ENCODE measurements around the gene CPNE7. TPM values are rescaled to one million over a fixed set of nuclear protein-coding genes. Genes with fewer than 3 reads are reported as not detected.

CPNE7 gene
- total and polyA plus RNA-seq, 7 experiments from 2014 or later, result 0.39 to 5.2 TPM; not detected in 5

GRCh38 chr16:89638455-89638854 is 62.9 kb downstream of the CPNE7 start:
- H3K27ac Mint-ChIP-seq, result no peak overlapping the region
- intact Hi-C loops (cut with micrococcal nuclease), result no loop called here
- ATAC-seq, result no peak
- DNase-seq, result no peak
- H3K27me3 ChIP-seq (ENCODE audit: control insufficient read depth in 2 of 2, insufficient read depth in 2 of 2, low read length in 2 of 2), result no peaks in the 10 kb centered on the region
- no peaks in the 10 kb centered on the region for H3K9me3 ChIP-seq (ENCODE audit: control insufficient read depth in 2 of 3, low read length in 3 of 3)
- H3K4me1 ChIP-seq (ENCODE audit: control insufficient read depth in 2 of 2, insufficient read depth in 2 of 2, low read length in 2 of 2), result no peaks in the 10 kb centered on the region
- no peaks in the 10 kb centered on the region for H3K9me3 Mint-ChIP-seq
- no peaks in the 10 kb centered on the region for H3K36me3 Mint-ChIP-seq
- no peaks in the 10 kb centered on the region for H3K36me3 ChIP-seq (ENCODE audit: control insufficient read depth in 2 of 3, insufficient read depth in 3 of 3, low read length in 3 of 3)
- no peaks in the 10 kb centered on the region for H3K27me3 Mint-ChIP-seq
- peaks cover 0 to 10% (median 7%) of the 10 kb centered on the region in 7 donors for H3K4me1 Mint-ChIP-seq
- ChIA-PET CTCF (no interaction called here), POLR2A (interaction anchor here (0.5 kb wide), 1 partner anchor 239 kb away, joined by 5 read pairs; no protein-coding TSS in a partner anchor)
- no peak overlapping the region for H3K27ac ChIP-seq (ENCODE audit: low read depth, low read length)
- no peak overlapping the region for H3K4me3 Mint-ChIP-seq
- H3K4me3 ChIP-seq (ENCODE audit: low read length), result no peak overlapping the region

GRCh38 chr16:89639385-89639784 is 63.8 kb downstream of the CPNE7 start:
- H3K27ac Mint-ChIP-seq, result peak overlapping the region in 1 of 9 donors; percentile 33
- intact Hi-C loops (cut with micrococcal nuclease), result no loop called here
- CTCF ChIA-PET, result no interaction called here

GRCh38 chr16:89641458-89642119 is 66.0 kb downstream of the CPNE7 start:
- Histone ChIP-seq H3K27me3 (ENCODE audit: control insufficient read depth in 2 of 2, insufficient read depth in 2 of 2, low read length in 2 of 2) (no peaks in the 10 kb centered on the region), H3K4me3 (ENCODE audit: low read length) (no peak overlapping the region), H3K4me1 (ENCODE audit: control insufficient read depth in 2 of 2, insufficient read depth in 2 of 2, low read length in 2 of 2) (no peaks in the 10 kb centered on the region), H3K27ac (ENCODE audit: low read depth, low read length) (no peak overlapping the region), H3K36me3 (ENCODE audit: control insufficient read depth in 2 of 3, insufficient read depth in 3 of 3, low read length in 3 of 3) (peaks cover 0 to 29% (median 16%) of the 10 kb centered on the region in 3 experiments), H3K9me3 (ENCODE audit: control insufficient read depth in 2 of 3, low read length in 3 of 3) (no peaks in the 10 kb centered on the region)
- Mint-ChIP-seq H3K36me3 (peaks cover 0 to 4% (median 0%) of the 10 kb centered on the region in 5 donors), H3K9me3 (no peaks in the 10 kb centered on the region), H3K27ac (peak overlapping the region in 1 of 9 donors; percentile 78), H3K4me1 (peaks cover 0 to 10% (median 7%) of the 10 kb centered on the region in 7 donors), H3K4me3 (peak overlapping the region in 8 of 10 donors; percentile 48 to 85 (median 74)), H3K27me3 (no peaks in the 10 kb centered on the region)
- ChIA-PET POLR2A (interaction anchor here (0.6 to 1.2 kb wide), 3 partner anchors 45 to 424 kb away, joined by 3 read pairs; partner anchors contain the start of genes CDK10 and ZNF778), CTCF (interaction anchor here (0.7 to 1.2 kb wide), 4 partner anchors 10 to 329 kb away, joined by 3 to 5 read pairs (median 4); no protein-coding TSS in a partner anchor)
- intact Hi-C loops (cut with micrococcal nuclease), result loop anchor here (1.0 to 5.0 kb wide), 4 partner anchors 67 to 308 kb away; partner anchors contain the start of gene RPL13 (in 1 of the 2)
- DNase-seq (no peak), ATAC-seq (no peak)

More at GRCh38 chr16:89639385-89639784, 63.8 kb downstream of the CPNE7 start:
- Mint-ChIP-seq H3K4me3 (no peak overlapping the region), H3K4me1 (peaks cover 0 to 10% (median 7%) of the 10 kb centered on the region in 7 donors), H3K27me3 (no peaks in the 10 kb centered on the region), H3K36me3 (no peaks in the 10 kb centered on the region), H3K9me3 (no peaks in the 10 kb centered on the region)
- Histone ChIP-seq H3K4me3 (ENCODE audit: low read length) (no peak overlapping the region), H3K4me1 (ENCODE audit: control insufficient read depth in 2 of 2, insufficient read depth in 2 of 2, low read length in 2 of 2) (no peaks in the 10 kb centered on the region), H3K27ac (ENCODE audit: low read depth, low read length) (no peak overlapping the region), H3K27me3 (ENCODE audit: control insufficient read depth in 2 of 2, insufficient read depth in 2 of 2, low read length in 2 of 2) (no peaks in the 10 kb centered on the region), H3K9me3 (ENCODE audit: control insufficient read depth in 2 of 3, low read length in 3 of 3) (no peaks in the 10 kb centered on the region), H3K36me3 (ENCODE audit: control insufficient read depth in 2 of 3, insufficient read depth in 3 of 3, low read length in 3 of 3) (peaks cover 0 to 6% (median 0%) of the 10 kb centered on the region in 3 experiments)
- POLR2A ChIA-PET, result no interaction called here
- ATAC-seq, result no peak
- DNase-seq, result no peak

GRCh38 chr16:89642574-89642973 is 67.0 kb downstream of the CPNE7 start:
- Mint-ChIP-seq H3K27me3 (no peaks in the 10 kb centered on the region), H3K4me3 (no peak overlapping the region), H3K4me1 (peaks cover 0 to 10% (median 7%) of the 10 kb centered on the region in 7 donors), H3K27ac (no peak overlapping the region), H3K9me3 (no peaks in the 10 kb centered on the region), H3K36me3 (peaks cover 0 to 8% (median 0%) of the 10 kb centered on the region in 5 donors)
- no peak overlapping the region for H3K27ac ChIP-seq (ENCODE audit: low read depth, low read length)
- intact Hi-C loops (cut with micrococcal nuclease), result loop anchor here in 1 of 2 donors (5.0 kb wide), 1 partner anchor 80 kb away; the partner anchor contains the start of gene RPL13
- H3K27me3 ChIP-seq (ENCODE audit: control insufficient read depth in 2 of 2, insufficient read depth in 2 of 2, low read length in 2 of 2), result no peaks in the 10 kb centered on the region
- H3K4me1 ChIP-seq (ENCODE audit: control insufficient read depth in 2 of 2, insufficient read depth in 2 of 2, low read length in 2 of 2), result no peaks in the 10 kb centered on the region
- H3K4me3 ChIP-seq (ENCODE audit: low read length), result no peak overlapping the region
- DNase-seq (no peak), ATAC-seq (no peak)
- ChIA-PET CTCF (interaction anchor here (1.2 kb wide), 1 partner anchor 109 kb away, joined by 5 read pairs; no protein-coding TSS in a partner anchor), POLR2A (interaction anchor here (1.2 kb wide), 1 partner anchor 44 kb away, joined by 3 read pairs; the partner anchor contains the start of gene CDK10)
- H3K9me3 ChIP-seq (ENCODE audit: control insufficient read depth in 2 of 3, low read length in 3 of 3), result no peaks in the 10 kb centered on the region
- H3K36me3 ChIP-seq (ENCODE audit: control insufficient read depth in 2 of 3, insufficient read depth in 3 of 3, low read length in 3 of 3), result peaks cover 0 to 36% (median 21%) of the 10 kb centered on the region in 3 experiments

- Mint-ChIP-seq H3K4me3 (no peak overlapping the region), H3K27ac (peak overlapping the region in 1 of 9 donors; percentile 32), H3K27me3 (no peaks in the 10 kb centered on the region), H3K4me1 (peaks cover 0 to 10% (median 7%) of the 10 kb centered on the region in 7 donors), H3K9me3 (no peaks in the 10 kb centered on the region), H3K36me3 (peaks cover 0 to 10% (median 0%) of the 10 kb centered on the region in 5 donors)
- Histone ChIP-seq H3K27me3 (ENCODE audit: control insufficient read depth in 2 of 2, insufficient read depth in 2 of 2, low read length in 2 of 2) (no peaks in the 10 kb centered on the region), H3K9me3 (ENCODE audit: control insufficient read depth in 2 of 3, low read length in 3 of 3) (no peaks in the 10 kb centered on the region), H3K4me3 (ENCODE audit: low read length) (no peak overlapping the region), H3K4me1 (ENCODE audit: control insufficient read depth in 2 of 2, insufficient read depth in 2 of 2, low read length in 2 of 2) (no peaks in the 10 kb centered on the region), H3K27ac (ENCODE audit: low read depth, low read length) (no peak overlapping the region), H3K36me3 (ENCODE audit: control insufficient read depth in 2 of 3, insufficient read depth in 3 of 3, low read length in 3 of 3) (peaks cover 0 to 41% (median 21%) of the 10 kb centered on the region in 3 experiments)
- CTCF ChIA-PET, result no interaction called here
- intact Hi-C loops (cut with micrococcal nuclease), result loop anchor here in 1 of 2 donors (5.0 kb wide), 1 partner anchor 82 kb away; the partner anchor contains the start of gene RPL13
- DNase-seq (no peak), ATAC-seq (no peak)
- POLR2A ChIA-PET, result no interaction called here
These were observed 68.3 kb downstream of the CPNE7 start for GRCh38 chr16:89643769-89644300.

- no peaks in the 10 kb centered on the region for H3K27me3 ChIP-seq (ENCODE audit: control insufficient read depth in 2 of 2, insufficient read depth in 2 of 2, low read length in 2 of 2)
- H3K9me3 ChIP-seq (ENCODE audit: control insufficient read depth in 2 of 3, low read length in 3 of 3), result no peaks in the 10 kb centered on the region
- no peak overlapping the region for H3K27ac ChIP-seq (ENCODE audit: low read depth, low read length)
- Mint-ChIP-seq H3K36me3 (peaks cover 0 to 16% (median 0%) of the 10 kb centered on the region in 5 donors), H3K27ac (no peak overlapping the region), H3K27me3 (no peaks in the 10 kb centered on the region), H3K4me1 (peaks cover 0 to 10% (median 7%) of the 10 kb centered on the region in 7 donors), H3K4me3 (no peak overlapping the region), H3K9me3 (no peaks in the 10 kb centered on the region)
- CTCF ChIA-PET, result no interaction called here
- peaks cover 0 to 51% (median 21%) of the 10 kb centered on the region in 3 experiments for H3K36me3 ChIP-seq (ENCODE audit: control insufficient read depth in 2 of 3, insufficient read depth in 3 of 3, low read length in 3 of 3)
- no peaks in the 10 kb centered on the region for H3K4me1 ChIP-seq (ENCODE audit: control insufficient read depth in 2 of 2, insufficient read depth in 2 of 2, low read length in 2 of 2)
- no peak overlapping the region for H3K4me3 ChIP-seq (ENCODE audit: low read length)
- POLR2A ChIA-PET, result no interaction called here
- ATAC-seq, result no peak
- DNase-seq, result no peak
- intact Hi-C loops (cut with micrococcal nuclease), result no loop called here
These were observed 69.6 kb downstream of the CPNE7 start for GRCh38 chr16:89645122-89645521.

Measured in naive thymus-derived CD4-positive, alpha-beta T cell (primary cell).